HEK293 (cell line): ENCODE results near the gene FERMT3.

ENCODE experiments used
- EGR2 ChIP-seq: fragments of 450-650 bp; formaldehyde crosslinking; IDR thresholded peaks from 2 replicates; pipeline ENCODE4 v1.5.1; 2016; ENCODE audit warnings: low read depth, missing biosample characterization, missing genetic modification characterization
- KLF16 ChIP-seq: fragments of 450-650 bp; formaldehyde crosslinking; IDR thresholded peaks from 2 replicates; pipeline ENCODE4 v1.5.1; 2017; ENCODE audit warnings: missing biosample characterization, missing genetic modification characterization
- KLF9 ChIP-seq: fragments of 450-650 bp; formaldehyde crosslinking; IDR thresholded peaks from 2 replicates; pipeline ENCODE4 v1.5.1; 2016; ENCODE audit warnings: missing biosample characterization, missing genetic modification characterization, low read depth
- RBAK ChIP-seq: fragments of 450-650 bp; formaldehyde crosslinking; IDR thresholded peaks from 2 replicates; pipeline ENCODE4 v1.5.1; 2016; ENCODE audit warnings: missing biosample characterization, missing genetic modification characterization
- REPIN1 ChIP-seq: fragments of 450-650 bp; formaldehyde crosslinking; IDR thresholded peaks from 2 replicates; pipeline ENCODE4 v1.5.1; 2017; ENCODE audit warnings: missing biosample characterization, missing genetic modification characterization, low read depth
- SCRT1 ChIP-seq: fragments of 450-650 bp; formaldehyde crosslinking; IDR thresholded peaks from 2 replicates; pipeline ENCODE4 v1.5.1; 2016; ENCODE audit warnings: missing biosample characterization, missing genetic modification characterization, borderline replicate concordance
- SP3 ChIP-seq: fragments of 450-650 bp; formaldehyde crosslinking; IDR thresholded peaks from 2 replicates; pipeline ENCODE4 v1.5.1; 2016; ENCODE audit warnings: missing biosample characterization, missing genetic modification characterization
- WT1 ChIP-seq: fragments of 450-650 bp; formaldehyde crosslinking; IDR thresholded peaks from 2 replicates; pipeline ENCODE4 v1.5.1; 2016; ENCODE audit warnings: missing biosample characterization, missing genetic modification characterization
- YY1 ChIP-seq: fragments of 450-650 bp; formaldehyde crosslinking; IDR thresholded peaks from 2 replicates; pipeline ENCODE4 v1.5.1; 2018; ENCODE audit warnings: missing biosample characterization, missing genetic modification characterization
- YY2 ChIP-seq: fragments of 450-650 bp; formaldehyde crosslinking; IDR thresholded peaks from 2 replicates; pipeline ENCODE4 v1.5.1; 2016; ENCODE audit warnings: missing biosample characterization, missing genetic modification characterization
- ZBTB21 ChIP-seq: fragments of 450-650 bp; formaldehyde crosslinking; IDR thresholded peaks from 2 replicates; pipeline ENCODE4 v1.5.1; 2017; ENCODE audit warnings: missing biosample characterization, missing genetic modification characterization
- ZBTB26 ChIP-seq: fragments of 450-650 bp; formaldehyde crosslinking; optimal IDR thresholded peaks from 2 replicates; pipeline ENCODE3; 2016; ENCODE audit warnings: missing biosample characterization, mild to moderate bottlenecking, missing genetic modification characterization
- ZBTB7A ChIP-seq: fragments of 450-650 bp; formaldehyde crosslinking; IDR thresholded peaks from 2 replicates; pipeline ENCODE4 v1.5.1; 2016; ENCODE audit warnings: low read depth, missing biosample characterization, missing genetic modification characterization
- ZNF121 ChIP-seq: fragments of 450-650 bp; formaldehyde crosslinking; IDR thresholded peaks from 2 replicates; pipeline ENCODE4 v1.5.1; 2016; ENCODE audit warnings: missing biosample characterization, missing genetic modification characterization
- ZNF155 ChIP-seq: fragments of 450-650 bp; formaldehyde crosslinking; IDR thresholded peaks from 2 replicates; pipeline ENCODE4 v1.5.1; 2016; ENCODE audit warnings: missing biosample characterization, missing genetic modification characterization
- ZNF184 ChIP-seq: fragments of 450-650 bp; IDR thresholded peaks from 2 replicates; pipeline ENCODE4 v1.5.1; 2018; ENCODE audit warnings: missing biosample characterization, mild to moderate bottlenecking, missing genetic modification characterization
- ZNF2 ChIP-seq: fragments of 450-650 bp; formaldehyde crosslinking; IDR thresholded peaks from 2 replicates; pipeline ENCODE4 v1.5.1; 2016; ENCODE audit warnings: missing biosample characterization, missing genetic modification characterization
- ZNF214 ChIP-seq: fragments of 450-650 bp; formaldehyde crosslinking; IDR thresholded peaks from 2 replicates; pipeline ENCODE4 v1.5.1; 2017; ENCODE audit warnings: missing biosample characterization, mild to moderate bottlenecking, missing genetic modification characterization, borderline replicate concordance
- ZNF23 ChIP-seq: fragments of 450-650 bp; formaldehyde crosslinking; IDR thresholded peaks from 2 replicates; pipeline ENCODE4 v1.5.1; 2016; ENCODE audit warnings: missing biosample characterization, missing genetic modification characterization, borderline replicate concordance
- ZNF266 ChIP-seq: fragments of 450-650 bp; formaldehyde crosslinking; IDR thresholded peaks from 2 replicates; pipeline ENCODE4 v1.5.1; 2016; ENCODE audit warnings: missing biosample characterization, missing genetic modification characterization, low read depth
- ZNF280C ChIP-seq: fragments of 450-650 bp; formaldehyde crosslinking; IDR thresholded peaks from 2 replicates; pipeline ENCODE4 v1.5.1; 2016; ENCODE audit warnings: missing biosample characterization, missing genetic modification characterization
- ZNF341 ChIP-seq: fragments of 450-650 bp; formaldehyde crosslinking; IDR thresholded peaks from 2 replicates; pipeline ENCODE4; 2016; ENCODE audit warnings: low read depth, missing biosample characterization, missing genetic modification characterization
- ZNF394 ChIP-seq: fragments of 450-650 bp; formaldehyde crosslinking; IDR thresholded peaks from 2 replicates; pipeline ENCODE4 v1.5.1; 2016; ENCODE audit warnings: missing biosample characterization, missing genetic modification characterization, mild to moderate bottlenecking, moderate library complexity, borderline replicate concordance
- ZNF433 ChIP-seq: fragments of 450-650 bp; formaldehyde crosslinking; IDR thresholded peaks from 2 replicates; pipeline ENCODE4 v1.5.1; 2016; ENCODE audit warnings: missing biosample characterization, missing genetic modification characterization, low read depth
- ZNF513 ChIP-seq: fragments of 450-650 bp; IDR thresholded peaks from 2 replicates; pipeline ENCODE4 v1.5.1; 2018; ENCODE audit warnings: missing biosample characterization, missing genetic modification characterization
- ZNF544 ChIP-seq: fragments of 450-650 bp; formaldehyde crosslinking; IDR thresholded peaks from 2 replicates; pipeline ENCODE4 v1.5.0; 2017; ENCODE audit warnings: missing biosample characterization, missing genetic modification characterization
- ZNF558 ChIP-seq: fragments of 450-650 bp; formaldehyde crosslinking; IDR thresholded peaks from 2 replicates; pipeline ENCODE4 v1.5.1; 2016; ENCODE audit warnings: missing biosample characterization, missing genetic modification characterization
- ZNF560 ChIP-seq: fragments of 450-650 bp; formaldehyde crosslinking; IDR thresholded peaks from 2 replicates; pipeline ENCODE4 v1.5.1; 2017; ENCODE audit warnings: missing biosample characterization, missing genetic modification characterization, borderline replicate concordance
- ZNF580 ChIP-seq: fragments of 450-650 bp; formaldehyde crosslinking; IDR thresholded peaks from 2 replicates; pipeline ENCODE4 v1.5.1; 2016; ENCODE audit warnings: missing biosample characterization, missing genetic modification characterization
- ZNF645 ChIP-seq: fragments of 450-650 bp; formaldehyde crosslinking; IDR thresholded peaks from 2 replicates; pipeline ENCODE4; 2016; ENCODE audit warnings: missing biosample characterization, missing genetic modification characterization
- ZNF704 ChIP-seq: fragments of 450-650 bp; formaldehyde crosslinking; IDR thresholded peaks from 2 replicates; pipeline ENCODE4 v1.5.1; 2016; ENCODE audit warnings: missing biosample characterization, missing genetic modification characterization
- ZNF768 ChIP-seq: fragments of 450-650 bp; formaldehyde crosslinking; IDR thresholded peaks from 2 replicates; pipeline ENCODE4 v1.5.1; 2018; ENCODE audit warnings: missing biosample characterization, mild to moderate bottlenecking, missing genetic modification characterization
- ZNF792 ChIP-seq: fragments of 450-650 bp; formaldehyde crosslinking; IDR thresholded peaks from 2 replicates; pipeline ENCODE4 v1.5.1; 2016; ENCODE audit warnings: missing biosample characterization, missing genetic modification characterization
- ZSCAN30 ChIP-seq: fragments of 450-650 bp; IDR thresholded peaks from 2 replicates; pipeline ENCODE4 v1.5.1; 2018; ENCODE audit warnings: missing biosample characterization, mild to moderate bottlenecking, missing genetic modification characterization, moderate library complexity

Gene FERMT3

GRCh38 chr11:64245797-64246620, 39.5 kb downstream of the FERMT3 start (continued):
- TF ChIP-seq WT1 (no peak), ZNF280C (no peak), ZSCAN30 (tag by site-specific recombination) (0 out of 2 replicates have a peak, but pooled peaks have one; percentile 36), ZBTB26 (tag by site-specific recombination) (peak; percentile 51), ZNF23 (tag by site-specific recombination) (no peak), ZNF544 (tag by site-specific recombination) (no peak), ZNF433 (tag by site-specific recombination) (no peak), KLF9 (tag by site-specific recombination) (peak; percentile 65), ZNF580 (tag by site-specific recombination) (no peak), ZNF513 (tag by site-specific recombination) (no peak), YY2 (tag by site-specific recombination) (no peak), ZNF214 (tag by site-specific recombination) (no peak), ZNF560 (tag by site-specific recombination) (no peak), ZNF558 (tag by site-specific recombination) (no peak), ZBTB21 (tag by site-specific recombination) (no peak), SCRT1 (tag by site-specific recombination) (no peak), SP3 (tag by site-specific recombination) (peak; percentile 33; the same call in 1 of the 2 replicates), ZNF2 (no peak), ZNF341 (tag by site-specific recombination) (peak; percentile 80), ZNF121 (tag by site-specific recombination) (no peak), ZBTB7A (tag by site-specific recombination) (no peak; the same call in 1 of the 2 replicates), ZNF645 (tag by site-specific recombination) (no peak), EGR2 (tag by site-specific recombination) (peak; percentile 48; the same call in 1 of the 2 replicates), KLF16 (tag by site-specific recombination) (peak; percentile 17; the same call in 1 of the 2 replicates), ZNF394 (tag by site-specific recombination) (peak; percentile 82), ZNF155 (no peak), ZNF704 (tag by site-specific recombination) (no peak), ZNF266 (tag by site-specific recombination) (no peak), ZNF792 (tag by site-specific recombination) (no peak), ZNF184 (tag by site-specific recombination) (no peak), ZNF768 (tag by site-specific recombination) (no peak; the same call in 1 of the 2 replicates), REPIN1 (no peak), RBAK (tag by site-specific recombination) (no peak), YY1 (tag by site-specific recombination) (no peak)
